GM21526 (cell line): ENCODE data around the gene PDLIM7.

ENCODE experiments used
- ATAC-seq: cut with Tn5 transposase; IDR thresholded peaks from one replicate; pipeline ENCODE4 v1.9.1; 2021; ENCODE audit warnings: moderate library complexity; ENCODE audit not compliant: unreplicated experiment, low FRiP score

PDLIM7 gene

GRCh38 chr5:177475563-177476427 lies 21.6 kb downstream of the PDLIM7 start:
- no peak for ATAC-seq

- ATAC-seq, result no peak
Measured at GRCh38 chr5:177474846-177475562, 22.4 kb downstream of the PDLIM7 start.

- ATAC-seq, result no peak
Measured at GRCh38 chr5:177474002-177474476, 23.4 kb downstream of the PDLIM7 start.

- no peak for ATAC-seq
Measured at GRCh38 chr5:177473443-177474001, 23.9 kb downstream of the PDLIM7 start, which contains the start of gene DBN1. Gene DBN1 (minus strand): TSS chr5:177473634. CDS start chr5:177473521, 113 bp downstream.

- ATAC-seq, result no peak
Measured at GRCh38 chr5:177472460-177473442, 24.7 kb downstream of the PDLIM7 start.

- no peak for ATAC-seq
Measured at GRCh38 chr5:177471610-177472356, 25.6 kb downstream of the PDLIM7 start.

GRCh38 chr5:177470759-177471536 lies 26.5 kb downstream of the PDLIM7 start:
- ATAC-seq, result no peak

GRCh38 chr5:177469750-177470525 lies 27.5 kb downstream of the PDLIM7 start:
- no peak for ATAC-seq

- ATAC-seq, result no peak
Measured at GRCh38 chr5:177468685-177469628, 28.4 kb downstream of the PDLIM7 start.

GRCh38 chr5:177468329-177468684 lies 29.1 kb downstream of the PDLIM7 start:
- no peak for ATAC-seq

- no peak for ATAC-seq
Measured at GRCh38 chr5:177467436-177467835, 30.0 kb downstream of the PDLIM7 start.

- ATAC-seq, result no peak
Measured at GRCh38 chr5:177466861-177467260, 30.5 kb downstream of the PDLIM7 start.

- ATAC-seq, result no peak
Measured at GRCh38 chr5:177465044-177465443, 32.4 kb downstream of the PDLIM7 start.

GRCh38 chr5:177462021-177462670 lies 35.3 kb downstream of the PDLIM7 start:
- no peak for ATAC-seq

GRCh38 chr5:177459819-177460628 lies 37.4 kb downstream of the PDLIM7 start:
- no peak for ATAC-seq
